IPS-15b (cell line): ENCODE results near the gene PHF13.
A peak's percentile ranks its signal among the peaks of the same experiment; 100 is the strongest.

ENCODE experiments used
- H3K27me3 ChIP-seq: one replicate; pipeline ENCODE4 v1.6.1; 2013; ENCODE audit warnings: low read length; ENCODE audit not compliant: control insufficient read depth, insufficient read depth
- H3K36me3 ChIP-seq: one replicate; pipeline ENCODE4 v1.6.1; 2013; ENCODE audit warnings: low read length; ENCODE audit not compliant: control insufficient read depth, insufficient read depth
- H3K4me1 ChIP-seq: one replicate; pipeline ENCODE4 v1.6.1; 2013; ENCODE audit warnings: mild to moderate bottlenecking, low read length; ENCODE audit not compliant: control insufficient read depth, insufficient read depth
- H3K4me3 ChIP-seq: one replicate; pipeline ENCODE4 v1.5.1; 2013; ENCODE audit warnings: low read depth, low read length
- H3K9ac ChIP-seq: one replicate; pipeline ENCODE4 v1.6.1; 2013; ENCODE audit warnings: low read depth, mild to moderate bottlenecking, low read length
- H3K9me3 ChIP-seq: one replicate; pipeline ENCODE4 v1.6.1; 2013; ENCODE audit warnings: mild to moderate bottlenecking, low read length; ENCODE audit not compliant: control insufficient read depth, insufficient read depth

The PHF13 gene

DNA sequence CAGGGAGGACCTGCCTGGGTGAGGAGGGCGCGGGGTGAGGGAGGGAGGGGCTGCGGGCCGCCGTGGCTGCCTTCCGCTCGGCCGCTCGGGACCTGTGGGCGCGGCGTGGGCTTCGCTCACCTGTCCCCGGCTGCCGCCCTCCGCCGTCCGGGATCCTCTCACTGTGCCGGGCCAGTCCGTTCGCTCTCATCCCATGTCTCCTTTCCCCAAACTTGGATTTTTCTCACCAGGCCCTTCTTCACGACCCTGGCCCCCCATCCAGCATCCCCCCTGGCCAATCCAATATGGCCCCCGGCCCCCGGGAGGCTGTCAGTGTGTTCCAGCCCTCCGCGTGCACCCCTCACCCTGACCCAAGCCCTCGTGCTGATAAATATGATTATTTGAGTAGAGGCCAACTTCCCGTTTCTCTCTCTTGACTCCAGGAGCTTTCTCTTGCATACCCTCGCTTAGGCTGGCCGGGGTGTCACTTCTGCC lies 33.4 kb upstream of the PHF13 start:
- Histone ChIP-seq H3K27me3 (no peaks in the 10 kb centered on the region), H3K9me3 (no peaks in the 10 kb centered on the region), H3K9ac (peak overlapping the region; percentile 9), H3K4me1 (peaks cover 4% of the 10 kb centered on the region), H3K36me3 (no peaks in the 10 kb centered on the region), H3K4me3 (peak overlapping the region; percentile 72)

DNA sequence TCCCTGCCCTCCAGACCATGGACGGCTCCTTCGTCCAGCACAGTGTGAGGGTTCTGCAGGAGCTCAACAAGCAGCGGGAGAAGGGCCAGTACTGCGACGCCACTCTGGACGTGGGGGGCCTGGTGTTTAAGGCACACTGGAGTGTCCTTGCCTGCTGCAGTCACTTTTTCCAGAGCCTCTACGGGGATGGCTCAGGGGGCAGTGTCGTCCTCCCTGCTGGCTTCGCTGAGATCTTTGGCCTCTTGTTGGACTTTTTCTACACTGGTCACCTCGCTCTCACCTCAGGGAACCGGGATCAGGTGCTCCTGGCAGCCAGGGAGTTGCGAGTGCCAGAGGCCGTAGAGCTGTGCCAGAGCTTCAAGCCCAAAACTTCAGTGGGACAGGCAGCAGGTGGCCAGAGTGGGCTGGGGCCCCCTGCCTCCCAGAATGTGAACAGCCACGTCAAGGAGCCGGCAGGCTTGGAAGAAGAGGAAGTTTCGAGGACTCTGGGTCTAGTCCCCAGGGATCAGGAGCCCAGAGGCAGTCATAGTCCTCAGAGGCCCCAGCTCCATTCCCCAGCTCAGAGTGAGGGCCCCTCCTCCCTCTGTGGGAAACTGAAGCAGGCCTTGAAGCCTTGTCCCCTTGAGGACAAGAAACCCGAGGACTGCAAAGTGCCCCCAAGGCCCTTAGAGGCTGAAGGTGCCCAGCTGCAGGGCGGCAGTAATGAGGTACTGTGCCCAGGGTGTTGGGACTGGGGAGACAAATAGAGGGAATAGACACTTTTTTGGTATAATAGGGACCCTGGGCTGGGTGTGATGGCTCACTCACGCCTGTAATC lies 32.7 kb upstream of the PHF13 start:
- peaks cover 4% of the 10 kb centered on the region for H3K4me1 ChIP-seq
- H3K9me3 ChIP-seq: no peaks in the 10 kb centered on the region
- no peaks in the 10 kb centered on the region for H3K36me3 ChIP-seq
- H3K9ac ChIP-seq: no peak overlapping the region
- H3K4me3 ChIP-seq: peak overlapping the region; percentile 72
- H3K27me3 ChIP-seq: no peaks in the 10 kb centered on the region

DNA sequence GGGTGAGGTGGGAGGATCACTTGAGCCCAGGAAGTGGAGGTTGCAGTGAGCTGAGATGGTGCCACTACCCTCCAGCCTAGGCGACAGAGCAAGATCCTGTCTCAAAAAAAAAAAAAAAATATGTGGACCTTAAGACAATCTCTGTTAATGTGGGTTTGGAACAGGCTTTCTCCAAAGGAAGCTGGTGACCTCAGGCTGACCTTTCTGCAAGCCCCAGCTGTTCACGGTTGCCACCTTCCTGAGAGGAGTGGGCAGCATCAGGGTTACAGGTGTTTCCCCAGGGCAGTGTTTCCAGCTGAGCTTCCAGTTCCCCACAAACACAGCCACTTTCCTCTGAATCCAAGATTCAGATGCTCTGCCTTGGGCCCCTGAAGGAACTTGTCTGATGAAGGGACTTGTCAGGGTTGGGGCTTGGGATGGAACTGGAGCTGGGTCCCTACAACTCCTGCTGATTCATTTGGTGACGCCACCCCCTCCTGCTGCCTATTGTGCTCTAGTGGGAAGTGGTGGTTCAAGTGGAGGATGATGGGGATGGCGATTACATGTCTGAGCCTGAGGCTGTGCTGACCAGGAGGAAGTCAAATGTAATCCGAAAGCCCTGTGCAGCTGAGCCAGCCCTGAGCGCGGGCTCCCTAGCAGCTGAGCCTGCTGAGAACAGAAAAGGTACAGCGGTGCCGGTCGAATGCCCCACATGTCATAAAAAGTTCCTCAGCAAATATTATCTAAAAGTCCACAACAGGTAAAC lies 31.8 kb upstream of the PHF13 start:
- peaks cover 4% of the 10 kb centered on the region for H3K4me1 ChIP-seq
- H3K9me3 ChIP-seq: no peaks in the 10 kb centered on the region
- H3K9ac ChIP-seq: no peak overlapping the region
- H3K4me3 ChIP-seq: no peak overlapping the region
- no peaks in the 10 kb centered on the region for H3K36me3 ChIP-seq
- H3K27me3 ChIP-seq: no peaks in the 10 kb centered on the region

DNA sequence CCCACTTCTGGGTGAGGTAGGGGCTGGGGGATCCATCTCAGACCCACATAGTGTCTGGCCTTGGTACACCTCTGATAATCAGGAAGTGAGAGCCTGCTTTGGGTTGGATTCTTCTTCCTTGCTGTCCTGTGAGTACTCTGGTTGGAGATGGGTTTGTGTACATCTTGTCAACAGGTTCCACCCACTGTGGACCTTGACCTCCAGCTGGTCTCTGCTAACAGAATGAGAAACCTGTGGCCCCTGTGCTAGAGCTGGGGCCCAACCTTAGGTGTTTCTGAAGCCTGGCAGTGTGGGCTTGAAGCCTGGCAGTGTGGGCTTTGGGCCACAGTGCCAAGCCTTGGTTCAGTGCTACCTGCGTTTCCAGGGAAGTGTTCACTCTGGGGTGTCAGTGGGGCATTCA lies 31.2 kb upstream of the PHF13 start:
- Histone ChIP-seq H3K4me3 (no peak overlapping the region), H3K36me3 (no peaks in the 10 kb centered on the region), H3K9me3 (no peaks in the 10 kb centered on the region), H3K9ac (no peak overlapping the region), H3K27me3 (no peaks in the 10 kb centered on the region), H3K4me1 (peaks cover 4% of the 10 kb centered on the region)

DNA sequence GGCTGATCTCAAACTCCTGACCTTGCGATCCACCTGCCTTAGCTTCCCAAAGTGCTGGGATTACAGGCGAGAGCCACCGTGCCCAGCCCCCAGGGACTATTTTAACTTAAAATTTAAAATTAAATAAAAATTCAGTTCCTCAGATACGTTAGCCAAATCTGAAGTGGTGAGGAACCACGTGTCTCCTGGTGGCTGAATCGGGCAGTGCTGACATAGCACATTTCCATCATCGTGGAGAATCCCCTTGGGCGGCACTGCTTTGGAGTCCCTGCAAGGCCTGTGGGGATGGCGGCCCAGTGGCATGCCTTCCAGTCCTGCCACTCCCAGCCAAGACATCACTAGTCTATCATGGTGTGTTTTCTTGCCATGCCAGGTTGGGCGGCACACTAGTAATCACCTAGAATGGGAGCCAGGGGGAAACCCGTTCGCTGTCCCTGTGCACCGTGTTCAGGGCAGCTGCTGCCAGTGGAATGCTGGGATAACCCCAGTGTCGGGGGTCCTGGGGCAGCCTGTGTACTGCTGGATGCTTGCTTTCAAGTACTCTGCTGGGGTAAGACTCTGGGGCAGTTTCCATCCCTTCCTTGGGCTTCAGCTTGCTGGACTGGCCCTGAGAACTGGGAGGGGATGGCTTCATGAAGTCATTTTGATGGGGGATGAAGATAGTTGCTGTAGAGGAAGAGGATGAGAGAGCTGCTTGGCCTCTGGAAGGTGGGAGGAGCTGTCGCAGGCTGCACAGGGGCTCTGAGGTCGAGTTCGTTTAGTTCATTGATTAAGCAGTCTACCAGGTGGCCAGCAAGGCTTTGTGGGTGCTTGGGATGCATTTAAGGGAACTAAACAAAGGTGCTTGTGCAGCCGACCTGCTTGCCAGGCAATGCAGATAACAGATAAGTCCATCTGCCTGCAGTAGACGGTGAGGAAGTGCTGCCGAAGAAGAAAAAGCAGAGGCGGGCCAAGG lies 29.1 kb upstream of the PHF13 start:
- Histone ChIP-seq H3K27me3 (no peaks in the 10 kb centered on the region), H3K9me3 (no peaks in the 10 kb centered on the region), H3K4me3 (no peak overlapping the region), H3K36me3 (peaks cover 16% of the 10 kb centered on the region), H3K9ac (no peak overlapping the region), H3K4me1 (peaks cover under 1% of the 10 kb centered on the region)

DNA sequence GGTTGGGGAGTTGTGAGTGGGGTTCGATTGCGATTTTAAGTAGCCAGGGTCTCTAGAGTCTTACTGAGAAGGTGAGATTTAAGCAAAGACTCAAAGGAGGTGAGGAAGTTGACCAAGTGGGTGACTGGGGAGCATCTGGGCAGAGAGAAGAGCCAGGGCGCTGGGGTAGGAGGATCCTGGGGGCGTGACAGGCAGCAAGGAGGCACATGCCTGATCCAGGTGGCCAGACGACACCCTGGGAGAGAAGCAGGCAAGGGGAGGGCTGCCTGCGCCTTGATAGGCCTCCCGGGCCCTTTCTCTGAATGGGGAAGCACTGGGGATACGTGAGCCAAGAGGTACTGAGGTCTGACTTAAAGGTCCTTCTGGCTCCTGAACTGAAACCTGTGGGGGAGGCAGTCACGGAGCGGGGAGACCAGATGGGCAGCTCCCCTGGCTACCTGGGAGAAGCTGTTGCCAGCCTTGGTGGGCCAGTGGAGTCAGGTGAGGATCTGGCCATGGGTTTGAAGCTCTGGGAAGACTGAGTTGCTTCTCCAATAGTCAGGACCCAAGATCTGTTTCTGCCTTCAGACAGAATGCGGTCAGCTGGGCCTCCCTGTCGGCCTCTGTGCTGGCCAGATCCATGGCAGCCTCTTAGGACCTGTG lies 28.3 kb upstream of the PHF13 start:
- Histone ChIP-seq H3K27me3 (no peaks in the 10 kb centered on the region), H3K9me3 (no peaks in the 10 kb centered on the region), H3K4me3 (no peak overlapping the region), H3K4me1 (no peaks in the 10 kb centered on the region), H3K9ac (no peak overlapping the region), H3K36me3 (peaks cover 18% of the 10 kb centered on the region)

DNA sequence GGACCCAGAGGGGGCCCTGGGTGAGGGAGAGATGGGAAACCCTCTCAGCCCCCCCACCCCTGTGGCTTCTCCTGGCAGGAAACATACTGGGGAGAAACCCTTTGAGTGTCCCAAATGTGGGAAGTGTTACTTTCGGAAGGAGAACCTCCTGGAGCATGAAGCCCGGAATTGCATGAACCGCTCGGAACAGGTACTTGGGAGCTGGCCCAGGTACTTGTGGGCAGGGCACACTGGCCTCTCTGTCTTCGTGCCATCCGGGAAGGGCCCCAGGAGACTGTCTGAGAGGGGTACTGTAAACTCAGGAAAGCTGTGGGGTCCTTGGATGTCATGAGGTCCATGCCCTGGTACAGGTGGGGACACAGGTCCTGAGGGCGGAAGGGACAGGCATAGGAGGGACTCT lies 27.7 kb upstream of the PHF13 start:
- peaks cover 18% of the 10 kb centered on the region for H3K36me3 ChIP-seq
- no peaks in the 10 kb centered on the region for H3K27me3 ChIP-seq
- H3K9ac ChIP-seq: no peak overlapping the region
- H3K4me1 ChIP-seq: no peaks in the 10 kb centered on the region
- H3K9me3 ChIP-seq: no peaks in the 10 kb centered on the region
- H3K4me3 ChIP-seq: no peak overlapping the region

DNA sequence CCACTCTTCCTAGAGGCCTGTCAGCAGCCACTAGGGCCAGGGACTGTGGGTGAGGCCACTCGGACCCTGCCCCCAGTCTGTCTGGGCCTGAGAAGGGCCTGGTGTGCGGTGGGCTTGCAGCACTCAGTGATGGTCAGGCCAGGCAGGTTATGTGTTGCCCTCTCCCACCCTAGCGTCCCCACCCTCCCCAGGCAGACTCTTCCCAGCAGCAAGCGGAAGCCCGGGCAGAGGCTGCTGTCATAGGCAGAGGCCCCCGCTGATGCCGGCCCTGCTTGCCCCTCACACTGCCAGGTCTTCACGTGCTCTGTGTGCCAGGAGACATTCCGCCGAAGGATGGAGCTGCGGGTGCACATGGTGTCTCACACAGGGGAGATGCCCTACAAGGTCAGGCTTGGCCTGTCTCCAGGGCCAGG lies 27.1 kb upstream of the PHF13 start:
- Histone ChIP-seq H3K27me3 (no peaks in the 10 kb centered on the region), H3K9ac (no peak overlapping the region), H3K4me3 (no peak overlapping the region), H3K4me1 (no peaks in the 10 kb centered on the region), H3K9me3 (no peaks in the 10 kb centered on the region), H3K36me3 (peaks cover 18% of the 10 kb centered on the region)

DNA sequence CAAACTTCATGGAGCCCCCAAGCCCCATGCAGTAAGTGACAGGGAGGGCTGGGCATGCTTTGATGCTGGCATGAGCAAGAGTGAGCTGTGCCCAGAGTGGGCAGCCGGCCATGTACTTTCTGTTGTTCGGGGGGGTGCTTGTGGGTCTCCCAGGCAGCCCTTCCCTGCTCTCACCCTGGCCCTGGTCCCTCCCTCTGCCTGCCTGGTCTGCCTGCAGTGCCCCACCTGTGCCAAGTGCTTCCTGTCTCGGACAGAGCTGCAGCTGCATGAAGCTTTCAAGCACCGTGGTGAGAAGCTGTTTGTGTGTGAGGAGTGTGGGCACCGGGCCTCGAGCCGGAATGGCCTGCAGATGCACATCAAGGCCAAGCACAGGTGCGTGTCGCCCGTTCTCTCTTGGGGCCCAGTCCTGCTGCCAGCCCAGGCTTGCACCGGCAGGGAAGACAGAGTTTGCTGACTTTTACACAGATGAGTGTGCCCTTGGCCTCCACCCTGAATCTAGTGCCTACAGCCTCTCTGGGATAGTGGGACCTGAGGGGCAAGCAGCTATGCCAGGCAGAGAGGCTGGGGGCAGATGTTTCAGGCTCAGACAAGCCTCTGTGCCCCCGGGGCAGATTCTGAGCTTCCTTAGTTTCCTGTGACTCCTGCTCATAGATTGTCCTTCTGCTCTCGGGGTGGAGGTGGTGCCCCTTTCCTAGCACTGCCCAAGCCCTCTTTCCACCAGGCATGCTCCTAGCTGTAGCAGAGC lies 26.1 kb upstream of the PHF13 start:
- Histone ChIP-seq H3K4me1 (no peaks in the 10 kb centered on the region), H3K9ac (no peak overlapping the region), H3K9me3 (no peaks in the 10 kb centered on the region), H3K4me3 (no peak overlapping the region), H3K36me3 (peaks cover 20% of the 10 kb centered on the region), H3K27me3 (no peaks in the 10 kb centered on the region)

DNA sequence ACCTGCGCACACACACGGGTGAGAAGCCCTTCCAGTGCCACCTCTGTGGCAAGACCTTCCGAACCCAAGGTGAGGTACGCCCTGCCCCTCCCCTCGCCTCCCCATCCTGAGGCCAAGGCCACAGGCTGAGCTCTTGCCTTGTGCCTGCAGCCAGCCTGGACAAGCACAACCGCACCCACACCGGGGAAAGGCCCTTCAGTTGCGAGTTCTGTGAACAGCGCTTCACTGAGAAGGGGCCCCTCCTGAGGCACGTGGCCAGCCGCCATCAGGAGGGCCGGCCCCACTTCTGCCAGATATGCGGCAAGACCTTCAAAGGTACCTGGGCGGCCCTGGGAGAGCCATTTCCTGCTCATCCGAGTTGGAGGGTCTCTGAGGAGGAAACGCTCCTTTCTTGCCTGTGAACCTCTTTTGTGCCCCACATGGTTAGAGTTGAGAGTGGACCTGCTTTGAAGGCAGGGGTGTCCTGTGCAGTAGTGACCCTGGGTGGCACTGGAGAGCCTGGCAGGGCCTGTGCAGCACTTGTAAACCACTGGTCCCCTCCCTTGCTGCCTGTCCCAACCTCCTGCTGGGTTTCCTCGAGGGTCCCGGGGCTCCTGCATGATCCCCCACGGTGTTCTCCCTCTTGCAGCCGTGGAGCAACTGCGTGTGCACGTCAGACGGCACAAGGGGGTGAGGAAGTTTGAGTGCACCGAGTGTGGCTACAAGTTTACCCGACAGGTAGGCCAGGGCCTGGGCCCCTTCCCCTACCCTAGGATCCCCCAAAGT lies 25.2 kb upstream of the PHF13 start:
- peaks cover 29% of the 10 kb centered on the region for H3K36me3 ChIP-seq
- H3K9me3 ChIP-seq: no peaks in the 10 kb centered on the region
- no peaks in the 10 kb centered on the region for H3K27me3 ChIP-seq
- no peak overlapping the region for H3K9ac ChIP-seq
- H3K4me1 ChIP-seq: no peaks in the 10 kb centered on the region
- H3K4me3 ChIP-seq: no peak overlapping the region
